K562 (cell line): Measurements from ENCODE around the gene SMC1A. TPM values are rescaled to one million over a fixed set of nuclear protein-coding genes. Genes with fewer than 3 reads are reported as not detected.
A peak's percentile ranks its signal among the peaks of the same experiment; 100 is the strongest.

Source experiments
- ATAC-seq: fragments of 200-7000 bp; cut with Tn5 transposase; 3 replicates; pipeline ENCODE4 v1.9.1; 2020; ENCODE audit warnings: moderate library complexity
- BruUV-seq: library from RNA; stranded (reverse); fragments of 400-500 nt; replicated peaks from 2 replicates; lab custom pipeline; 2021; lab: Mats Ljungman, UMichigan
- CTCF ChIA-PET: fragments of 300-600 bp; formaldehyde crosslinking; extraction: SDS; loops from one replicate; lab custom pipeline; 2021; ENCODE audit warnings: low intra/inter-chr PET ratio; lab: Yijun Ruan, JAX
- POLR2A ChIA-PET: fragments of 300-600, 350-650 bp; sonication (Branson Sonifier 250); formaldehyde crosslinking; extraction: SDS; loops from one replicate; lab custom pipeline; 2021; ENCODE audit warnings: antibody characterized with exemption, inconsistent platforms; lab: Yijun Ruan, JAX
- DNase-seq, 4 experiments: peaks; one replicate each; pipeline versions ENCODE4 v3.0.0 to v3.0.0-alpha.2; 2011 to 2018; ENCODE audit warnings: low spot score in 3 of 4, mixed read lengths in 3 of 4; ENCODE audit errors: extremely low read depth in 1 of 4
- FAIRE-seq: peaks from 2 replicates; lab custom pipeline; 2011; peaks lifted over from hg19 to GRCh38; lab: Jason Lieb, UNC
- H2AFZ ChIP-seq: 2 replicates; pipeline ENCODE4 v1.6.0; 2011; ENCODE audit warnings: low read depth, low read length, control low read depth, inconsistent platforms
- H3K27ac ChIP-seq: fragments of 200-600 bp; 3 replicates; pipeline ENCODE4 v1.8.0; 2011; ENCODE audit warnings: low read depth, mild to moderate bottlenecking, control low read depth, inconsistent platforms, low read length, moderate library complexity, mixed read lengths; ENCODE audit errors: extremely low read depth
- H3K27me3 ChIP-seq, 2 experiments: fragments of 300-600 bp in 1 of 2; 2 replicates in 1 of 2; 3 replicates in 1 of 2; pipeline versions ENCODE4 v1.6.0 to v1.8.0; 2011; ENCODE audit warnings: inconsistent platforms in 2 of 2, low read length in 2 of 2, mild to moderate bottlenecking in 1 of 2, mixed read lengths in 1 of 2, moderate library complexity in 1 of 2; ENCODE audit not compliant: control insufficient read depth in 2 of 2, insufficient read depth in 2 of 2
- H3K36me3 ChIP-seq: fragments of 300-600 bp; 3 replicates; pipeline ENCODE4 v1.8.0; 2011; ENCODE audit warnings: mild to moderate bottlenecking, low read length, inconsistent platforms; ENCODE audit not compliant: control insufficient read depth, insufficient read depth
- H3K4me1 ChIP-seq, 2 experiments: fragments of 200-600 bp in 1 of 2; replicated peaks in 1 of 2; 2 replicates in 1 of 2; 3 replicates in 1 of 2; pipeline versions ENCODE4 v1.5.1 to v1.8.0; 2011; ENCODE audit warnings: inconsistent platforms in 2 of 2, low read length in 2 of 2, mild to moderate bottlenecking in 1 of 2, mixed read lengths in 1 of 2, moderate library complexity in 1 of 2; ENCODE audit not compliant: control insufficient read depth in 2 of 2, insufficient read depth in 2 of 2
- H3K4me2 ChIP-seq: 2 replicates; pipeline ENCODE4 v1.6.1; 2011; ENCODE audit warnings: low read length, control low read depth, inconsistent platforms, mixed read lengths; ENCODE audit not compliant: insufficient read depth
- H3K4me3 ChIP-seq: fragments of 200-600 bp; sonication (generic), shearing (Covaris generic); 2 replicates; pipeline ENCODE4 v1.5.1; 2016; ENCODE audit warnings: control low read depth, inconsistent platforms
- H3K79me2 ChIP-seq: fragments of 200-600 bp; 3 replicates; pipeline ENCODE4 v1.8.0; 2011; ENCODE audit warnings: low read length, inconsistent platforms; ENCODE audit not compliant: control insufficient read depth, insufficient read depth
- H3K9ac ChIP-seq, 2 experiments: 2 replicates each; pipeline versions ENCODE4 v1.6.0 to v1.6.1; 2011; ENCODE audit warnings: low read depth in 2 of 2, low read length in 2 of 2, control low read depth in 1 of 2, inconsistent platforms in 1 of 2, mild to moderate bottlenecking in 1 of 2, mixed read lengths in 1 of 2; ENCODE audit not compliant: insufficient read depth in 1 of 2
- H3K9me1 ChIP-seq: one replicate; pipeline ENCODE4 v1.6.0; 2011; ENCODE audit warnings: inconsistent platforms, mild to moderate bottlenecking, low read length, moderate library complexity; ENCODE audit not compliant: control insufficient read depth, insufficient read depth
- H3K9me3 ChIP-seq: replicated peaks from 2 replicates; pipeline ENCODE4 v1.5.1; 2011; ENCODE audit warnings: low read depth, low read length, inconsistent platforms; ENCODE audit not compliant: control insufficient read depth, insufficient read depth
- H4K20me1 ChIP-seq: replicated peaks from 2 replicates; pipeline ENCODE4 v1.6.1; 2011; ENCODE audit warnings: low read length, inconsistent platforms, mixed read lengths; ENCODE audit not compliant: control insufficient read depth, insufficient read depth
- CHCHD3 ChIP-seq: fragments of 250-450 bp; sonication (Bioruptor Pico); IDR thresholded peaks from 2 replicates; pipeline ENCODE4 v2.1.2; 2022; ENCODE audit warnings: mild to moderate bottlenecking
- CHD2 ChIP-seq: IDR thresholded peaks from 2 replicates; pipeline ENCODE4 v1.6.1; 2011; ENCODE audit warnings: low read depth, low read length
- CREB1 ChIP-seq, 2 experiments: sonication (generic) in 1 of 2; formaldehyde crosslinking in 1 of 2; IDR thresholded peaks; 2 replicates each; pipeline versions ENCODE4 v1.6.1 to v1.8.0; 2012 to 2022; ENCODE audit warnings: inconsistent platforms in 1 of 2, mild to moderate bottlenecking in 1 of 2, missing genetic modification reagents in 1 of 2, moderate library complexity in 1 of 2
- DACH1 ChIP-seq: fragments of 450-650 bp; IDR thresholded peaks from 2 replicates; pipeline ENCODE4 v1.6.1; 2018; ENCODE audit not compliant: partially characterized antibody
- FOXJ2 ChIP-seq: fragments of 200-800 bp; sonication (Bioruptor generic); IDR thresholded peaks from 2 replicates; pipeline ENCODE4 v1.6.1; 2016; ENCODE audit warnings: missing genetic modification characterization, missing compliant biosample characterization
- GTF2A2 ChIP-seq: IDR thresholded peaks from 2 replicates; pipeline ENCODE4 v1.6.1; 2016; ENCODE audit warnings: mild to moderate bottlenecking, missing genetic modification characterization, missing compliant biosample characterization
- HDAC3 ChIP-seq: fragments of 450-650 bp; IDR thresholded peaks from 2 replicates; pipeline ENCODE4 v1.6.1; 2018; ENCODE audit warnings: borderline replicate concordance, mild to moderate bottlenecking, moderate library complexity; ENCODE audit not compliant: partially characterized antibody
- MAFF ChIP-seq: IDR thresholded peaks from 2 replicates; pipeline ENCODE4 v1.6.1; 2012; ENCODE audit warnings: low read length, improper control_type of control experiment
- MAFG ChIP-seq: fragments of 450-650 bp; conservative IDR thresholded peaks from 2 replicates; pipeline ENCODE4 v1.6.1; 2016; ENCODE audit warnings: missing genetic modification characterization, missing compliant biosample characterization
- MBD2 ChIP-seq: sonication (generic); IDR thresholded peaks from 2 replicates; pipeline ENCODE4 v1.6.1; 2016; ENCODE audit warnings: low read depth, borderline replicate concordance
- MEIS2 ChIP-seq: fragments of 450-650 bp; IDR thresholded peaks from 2 replicates; pipeline ENCODE4 v1.6.1; 2014; ENCODE audit warnings: mild to moderate bottlenecking; ENCODE audit not compliant: partially characterized antibody
- MYBL2 ChIP-seq, 2 experiments: fragments of 450-650 bp in 1 of 2; sonication (generic) in 1 of 2; formaldehyde crosslinking in 1 of 2; IDR thresholded peaks; 2 replicates each; pipeline versions ENCODE4 v1.6.1 to v1.8.1; 2017 to 2022; ENCODE audit warnings: borderline replicate concordance in 1 of 2, inconsistent platforms in 1 of 2, low read depth in 1 of 2, mild to moderate bottlenecking in 1 of 2, missing genetic modification reagents in 1 of 2, moderate library complexity in 1 of 2
- NFIX ChIP-seq: fragments of 250-450 bp; sonication (Bioruptor Pico); IDR thresholded peaks from 2 replicates; pipeline ENCODE4 v1.4.0; 2020; ENCODE audit warnings: low read depth, mild to moderate bottlenecking, moderate library complexity
- NR2C1 ChIP-seq, 2 experiments: fragments of 450-650 bp; IDR thresholded peaks; 2 replicates each; pipeline ENCODE4 v1.6.1; 2017; ENCODE audit warnings: mild to moderate bottlenecking in 2 of 2, antibody characterized with exemption in 1 of 2, inconsistent platforms in 1 of 2, missing compliant biosample characterization in 1 of 2, missing genetic modification characterization in 1 of 2
- PHB ChIP-seq: fragments of 250-450 bp; sonication (Bioruptor Pico); IDR thresholded peaks from 2 replicates; pipeline ENCODE4 v1.5.0; 2021
- RCOR1 ChIP-seq, 2 experiments: IDR thresholded peaks; 2 replicates each; pipeline ENCODE4 v1.6.1; 2012; ENCODE audit warnings: low read depth in 2 of 2, low read length in 2 of 2, borderline replicate concordance in 1 of 2, improper control_type of control experiment in 1 of 2
- SRF ChIP-seq, 2 experiments: fragments of 250-450, 450-650 bp in 1 of 2; sonication (Bioruptor Pico) in 1 of 2; sonication (generic) in 1 of 2; formaldehyde crosslinking; IDR thresholded peaks; 2 replicates each; pipeline versions ENCODE4 v1.5.0 to v1.5.1; 2020 to 2022; ENCODE audit warnings: mild to moderate bottlenecking in 1 of 2, missing genetic modification reagents in 1 of 2
- TCF3 ChIP-seq: sonication (generic); formaldehyde crosslinking; IDR thresholded peaks from 2 replicates; pipeline ENCODE4 v1.4.0; 2020; ENCODE audit warnings: mild to moderate bottlenecking, missing genetic modification reagents
- ZFX ChIP-seq: sonication (generic); formaldehyde crosslinking; IDR thresholded peaks from 2 replicates; pipeline ENCODE4 v1.8.0; 2022; ENCODE audit warnings: mild to moderate bottlenecking, missing genetic modification reagents, moderate library complexity
- ZNF696 ChIP-seq: fragments of 250-450 bp; sonication (Bioruptor Pico); conservative IDR thresholded peaks from 2 replicates; pipeline ENCODE4 v1.4.0; 2020; ENCODE audit warnings: mild to moderate bottlenecking, moderate library complexity
- WGBS: fragments of 100-300 bp; shearing (Covaris generic); methylation state at CpG from one replicate; pipeline ENCODE4 v1.1.6; 2016; ENCODE audit warnings: low coverage, mixed read lengths; ENCODE audit not compliant: insufficient coverage; ENCODE audit errors: missing lambda C conversion rate; 5-methylcytosine and 5-hydroxymethylcytosine counted together
- in situ Hi-C: fragments of 300-500 bp; cut with MboI; formaldehyde crosslinking; loops from 4 replicates; pipeline ENCODE4 v1.15.0; 2018; ENCODE audit warnings: inconsistent platforms, mixed read lengths
- intact Hi-C: fragments of 100-400 bp; cut with micrococcal nuclease; formaldehyde crosslinking; loops from 2 replicates; pipeline ENCODE4 v1.14.2; 2022
- polyA plus RNA-seq, 8 experiments: library from polyadenylated mRNA; depleted of rRNA in 4 of 8; stranded (reverse) in 5 of 8; unstranded in 3 of 8; fragments of >200 nt; fragmentation: Nextera tagmentation in 2 of 8; fragmentation: Illumina TruSeq in 1 of 8; extraction: Ambion mirVana in 2 of 8; extraction: Trizol in 1 of 8; gene quantifications; 2 replicates each; pipeline versions ENCODE4 v1.2.1 to v1.2.3, GENCODE V29; 2011 to 2014; ENCODE audit warnings: inconsistent platforms in 1 of 8, missing spikeins in 1 of 8
- total RNA-seq, 7 experiments: library from RNA; depleted of rRNA in 6 of 7; stranded (reverse); fragments of >200 nt in 6 of 7; fragmentation: Illumina TruSeq in 2 of 7; extraction: Trizol in 2 of 7; gene quantifications; 2 replicates each; pipeline versions ENCODE4 v1.2.1 to v1.2.3, GENCODE V29; 2011 to 2021; ENCODE audit warnings: low replicate concordance in 1 of 7
- TF ChIP-seq, protein P1 (sequence below): sonication (generic); IDR thresholded peaks from 2 replicates; pipeline ENCODE4 v1.6.1; 2016

The SMC1A gene
- total and polyA plus RNA-seq, 9 of the 15 experiments (the other 6 are each of a cell fraction or from before 2014, with no cell fraction given): 28.5 to 126 (median 71.2) TPM

DNA sequence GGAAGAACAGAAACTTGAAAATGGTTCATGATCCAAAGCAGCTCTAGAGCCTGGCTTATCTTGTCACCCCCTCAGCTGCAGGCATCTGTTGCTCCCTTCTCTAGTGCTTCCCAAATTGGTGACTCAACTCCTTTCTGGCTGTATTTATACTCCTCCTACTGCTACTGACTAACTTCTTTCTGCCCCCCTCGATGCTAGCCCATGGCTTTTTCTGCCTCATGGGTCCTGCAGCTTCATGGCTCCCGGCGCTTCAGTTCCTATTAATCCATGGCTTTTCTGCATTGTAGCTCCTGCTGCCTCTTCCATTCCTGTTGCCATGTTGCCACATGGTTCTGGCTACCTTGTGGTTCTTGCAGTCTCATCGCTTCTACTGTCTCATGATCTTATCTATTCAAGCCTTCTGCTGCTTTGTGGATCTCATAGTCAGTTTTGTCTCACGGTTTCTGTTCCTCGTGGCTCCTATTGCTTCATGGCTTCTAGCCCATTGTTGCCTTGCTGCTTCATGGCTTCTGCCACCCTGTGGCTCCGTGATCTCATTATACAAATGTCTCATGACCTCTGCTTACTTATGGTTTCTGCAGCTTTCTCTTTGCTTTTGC is 48.1 kb downstream of the SMC1A start:
- Histone ChIP-seq H3K27me3 (no peaks in the 10 kb centered on the region), H3K27ac (peak overlapping the region; percentile 99), H3K4me3 (peak overlapping the region; percentile 12; the same call in 1 of the 2 replicates), H3K4me2 (peak overlapping the region; percentile 78), H3K36me3 (peaks cover 30% of the 10 kb centered on the region), H3K4me1 (peaks cover 10 to 30% of the 10 kb centered on the region in 2 experiments), H2AFZ (peak overlapping the region; percentile 90), H3K9me1 (no peaks in the 10 kb centered on the region), H4K20me1 (no peaks in the 10 kb centered on the region), H3K79me2 (no peaks in the 10 kb centered on the region), H3K9ac (peak overlapping the region in 1 of 2 experiments; percentile 73; a peak in 2 of 4 replicates), H3K9me3 (no peaks in the 10 kb centered on the region)
- BruUV-seq: no TSS peak
- intact Hi-C loops (loop anchor here (5.0 kb wide), 2 partner anchors 42 to 57 kb away; no protein-coding TSS in a partner anchor), in situ Hi-C loops (no loop called here)
- CTCF ChIA-PET: no interaction called here
- FAIRE-seq (peak; percentile 94), DNase-seq (peak; percentile 69 to 81 (median 76)), ATAC-seq (peak; percentile 86)
- 2% methylated on average over 7 of the region's 7 CpGs for WGBS
- POLR2A ChIA-PET: interaction anchor here (0.7 to 1.3 kb wide), 7 partner anchors 10 to 391 kb away, joined by 3 to 7 read pairs (median 5); partner anchors contain the start of genes RIBC1 and SMC1A
- TF ChIP-seq ZNF696 (CRISPR knock-in tag): no peak
- no peak for TF ChIP-seq HDAC3
- no peak; the same call in 1 of the 2 replicates for TF ChIP-seq FOXJ2
- no peak for TF ChIP-seq RCOR1 (IDR thresholded peaks at IDR 0.05; ENCODE audit: borderline replicate concordance in 1 of 2, low read depth in 2 of 2, low read length in 2 of 2)
- no peak for TF ChIP-seq CREB1 (IDR thresholded peaks at IDR 0.05)
- no peak for TF ChIP-seq CREB1 (CRISPR knock-in tag; IDR thresholded peaks at IDR 0.05)
- TF ChIP-seq MAFG (tag): peak; percentile 73
- TF ChIP-seq NFIX: no peak
- TF ChIP-seq CHD2: no peak
- TF ChIP-seq ZFX: no peak
- TF ChIP-seq PHB: no peak
- no peak for TF ChIP-seq MEIS2
- TF ChIP-seq, protein P1, sequence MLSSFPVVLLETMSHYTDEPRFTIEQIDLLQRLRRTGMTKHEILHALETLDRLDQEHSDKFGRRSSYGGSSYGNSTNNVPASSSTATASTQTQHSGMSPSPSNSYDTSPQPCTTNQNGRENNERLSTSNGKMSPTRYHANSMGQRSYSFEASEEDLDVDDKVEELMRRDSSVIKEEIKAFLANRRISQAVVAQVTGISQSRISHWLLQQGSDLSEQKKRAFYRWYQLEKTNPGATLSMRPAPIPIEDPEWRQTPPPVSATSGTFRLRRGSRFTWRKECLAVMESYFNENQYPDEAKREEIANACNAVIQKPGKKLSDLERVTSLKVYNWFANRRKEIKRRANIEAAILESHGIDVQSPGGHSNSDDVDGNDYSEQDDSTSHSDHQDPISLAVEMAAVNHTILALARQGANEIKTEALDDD: peak; percentile 65
- peak; percentile 6 for TF ChIP-seq DACH1
- TF ChIP-seq MYBL2 (IDR thresholded peaks at IDR 0.05; ENCODE audit: low read depth): no peak
- TF ChIP-seq MYBL2 (CRISPR knock-in tag; IDR thresholded peaks at IDR 0.05; ENCODE audit: borderline replicate concordance): no peak
- TF ChIP-seq CHCHD3 (CRISPR knock-in tag): no peak
- TF ChIP-seq NR2C1 (IDR thresholded peaks at IDR 0.05): no peak
- no peak for TF ChIP-seq NR2C1 (tag; IDR thresholded peaks at IDR 0.05)
- TF ChIP-seq MAFF: peak; percentile 48; the same call in 1 of the 2 replicates
- TF ChIP-seq MBD2: no peak
- peak; percentile 67 for TF ChIP-seq TCF3 (CRISPR knock-in tag)
- peak in 1 of 2 experiments; percentile 16; a peak in 1 of 4 replicates for TF ChIP-seq SRF (CRISPR knock-in tag; IDR thresholded peaks at IDR 0.05)
- no peak for TF ChIP-seq GTF2A2
